GM23338 (cell line): Measurements from ENCODE around the gene KIAA1586. TPM values are rescaled to one million over a fixed set of nuclear protein-coding genes. Genes with fewer than 3 reads are reported as not detected.

Experiments
- ATAC-seq: fragments of 200-7000 bp; cut with Tn5 transposase; 3 replicates; pipeline ENCODE4 v1.9.1; 2020
- DNase-seq: peaks from one replicate; pipeline ENCODE4 v3.0.0-alpha.2; 2015; ENCODE audit warnings: low spot score
- H2AFZ ChIP-seq: fragments of 200-600 bp; sonication (generic); 2 replicates; pipeline ENCODE4 v1.8.0; 2016; ENCODE audit warnings: antibody characterized with exemption, mild to moderate bottlenecking, moderate library complexity
- H3F3A ChIP-seq: fragments of 200-600 bp; sonication (generic); replicated peaks from 2 replicates; pipeline ENCODE4 v1.8.0; 2017; ENCODE audit warnings: antibody characterized with exemption, mixed run types, low read depth
- H3K27ac ChIP-seq: fragments of 200-600 bp; sonication (generic); 2 replicates; pipeline ENCODE4 v1.6.1; 2016; ENCODE audit warnings: low read depth
- H3K27me3 ChIP-seq: fragments of 200-600 bp; sonication (generic); 2 replicates; pipeline ENCODE4 v1.8.0; 2016; ENCODE audit warnings: mild to moderate bottlenecking, mixed run types, moderate library complexity; ENCODE audit not compliant: insufficient read depth
- H3K36me3 ChIP-seq: fragments of 200-600 bp; sonication (generic); 2 replicates; pipeline ENCODE4 v1.8.0; 2016; ENCODE audit warnings: mild to moderate bottlenecking; ENCODE audit not compliant: insufficient read depth
- H3K4me1 ChIP-seq: fragments of 200-600 bp; sonication (generic); 2 replicates; pipeline ENCODE4 v1.8.0; 2016; ENCODE audit warnings: mild to moderate bottlenecking, moderate library complexity; ENCODE audit not compliant: insufficient read depth
- H3K4me2 ChIP-seq: fragments of 200-600 bp; sonication (generic); 2 replicates; pipeline ENCODE4 v1.7.1; 2017; ENCODE audit warnings: mixed run types
- H3K4me3 ChIP-seq: fragments of 200-600 bp; sonication (generic); 2 replicates; pipeline ENCODE4 v1.6.1; 2016; ENCODE audit warnings: mixed run types
- H3K79me2 ChIP-seq: fragments of 200-600 bp; sonication (generic); replicated peaks from 2 replicates; pipeline ENCODE4 v1.8.0; 2017; ENCODE audit warnings: mild to moderate bottlenecking; ENCODE audit not compliant: insufficient read depth
- H3K9me2 ChIP-seq: fragments of 200-600 bp; sonication (generic); 2 replicates; pipeline ENCODE4 v1.8.0; 2017; ENCODE audit not compliant: insufficient read depth
- H4K20me1 ChIP-seq: fragments of 200-600 bp; sonication (generic); replicated peaks from 2 replicates; pipeline ENCODE4 v1.8.0; 2017; ENCODE audit warnings: mild to moderate bottlenecking; ENCODE audit not compliant: insufficient read depth
- H3K27ac Mint-ChIP-seq: 2 replicates; pipeline ENCODE4 v1.8.0; 2020; ENCODE audit warnings: inconsistent platforms, mild to moderate bottlenecking, moderate library complexity, mixed read lengths
- H3K27me3 Mint-ChIP-seq: 3 replicates; pipeline ENCODE4 v1.8.0; 2022; ENCODE audit warnings: low read depth, mild to moderate bottlenecking, moderate library complexity, mixed read lengths, inconsistent platforms; ENCODE audit not compliant: insufficient read depth, poor library complexity
- H3K36me3 Mint-ChIP-seq: 3 replicates; pipeline ENCODE4 v1.8.0; 2021; ENCODE audit warnings: low read depth, mild to moderate bottlenecking, inconsistent platforms, moderate library complexity, mixed read lengths
- H3K4me1 Mint-ChIP-seq: 3 replicates; pipeline ENCODE4 v1.8.0; 2020; ENCODE audit warnings: mild to moderate bottlenecking, inconsistent platforms, mixed read lengths
- H3K4me3 Mint-ChIP-seq: 3 replicates; pipeline ENCODE4 v1.8.0; 2021; ENCODE audit warnings: moderate library complexity, mild to moderate bottlenecking, inconsistent platforms, mixed read lengths
- H3K9me3 Mint-ChIP-seq: 3 replicates; pipeline ENCODE4 v1.8.0; 2020; ENCODE audit warnings: moderate library complexity, mild to moderate bottlenecking, inconsistent platforms, mixed read lengths
- CREB1 ChIP-seq: fragments of 250-450 bp; sonication (Bioruptor Pico); IDR thresholded peaks from 2 replicates; pipeline ENCODE4 v1.5.0; 2020; ENCODE audit warnings: low read depth, mild to moderate bottlenecking, moderate library complexity
- EZH2 ChIP-seq: fragments of 200-600 bp; sonication (generic); IDR thresholded peaks from one replicate; pipeline ENCODE4 v1.8.0; 2017; ENCODE audit warnings: antibody characterized with exemption, mild to moderate bottlenecking, low read depth; ENCODE audit not compliant: unreplicated experiment
- EZH2phosphoT487 ChIP-seq: fragments of 200-600 bp; sonication (generic); IDR thresholded peaks from one replicate; pipeline ENCODE4 v1.8.1; 2018; ENCODE audit warnings: antibody characterized with exemption; ENCODE audit not compliant: unreplicated experiment
- JUNB ChIP-seq: IDR thresholded peaks from one replicate; pipeline ENCODE4 v1.6.1; 2016; ENCODE audit warnings: antibody characterized with exemption; ENCODE audit not compliant: unreplicated experiment
- NANOG ChIP-seq: IDR thresholded peaks from 2 replicates; pipeline ENCODE4 v1.6.1; 2016; ENCODE audit warnings: antibody characterized with exemption, borderline replicate concordance
- POLR2AphosphoS5 ChIP-seq: IDR thresholded peaks from 2 replicates; pipeline ENCODE4 v1.6.1; 2016; ENCODE audit warnings: antibody characterized with exemption, low read depth
- STAT1 ChIP-seq: IDR thresholded peaks from one replicate; pipeline ENCODE4 v1.6.1; 2016; ENCODE audit warnings: antibody characterized with exemption; ENCODE audit not compliant: unreplicated experiment
- ZNF114 ChIP-seq: fragments of 250-450 bp; sonication (Bioruptor Pico); IDR thresholded peaks from 2 replicates; pipeline ENCODE4 v1.5.0; 2020; ENCODE audit warnings: mild to moderate bottlenecking, moderate library complexity
- ZNF331 ChIP-seq: fragments of 250-450 bp; sonication (Bioruptor Pico); IDR thresholded peaks from 2 replicates; pipeline ENCODE4 v1.5.0; 2020; ENCODE audit warnings: low read depth, mild to moderate bottlenecking, moderate library complexity
- polyA plus RNA-seq: library from polyadenylated mRNA; unstranded; fragments of >200 nt; fragmentation: Nextera tagmentation; extraction: Ambion mirVana; gene quantifications from 2 replicates; pipeline ENCODE4 v1.2.1, GENCODE V29; 2016
- total RNA-seq: library from RNA; depleted of rRNA; stranded (reverse); fragments of >200 nt; shearing (Covaris generic); gene quantifications from 2 replicates; pipeline ENCODE4 v1.2.3, GENCODE V29; 2014
- TF ChIP-seq, protein P1 (sequence below): IDR thresholded peaks from 2 replicates; pipeline ENCODE4 v1.6.1; 2016; ENCODE audit warnings: antibody characterized with exemption
- TF ChIP-seq, protein P2 (sequence below): fragments of 250-450 bp; sonication (Bioruptor Pico); IDR thresholded peaks from 2 replicates; pipeline ENCODE4 v1.5.0; 2020; ENCODE audit warnings: mild to moderate bottlenecking, moderate library complexity
- TF ChIP-seq, protein P3 (sequence below): IDR thresholded peaks from one replicate; pipeline ENCODE4 v1.6.1; 2018; ENCODE audit warnings: antibody characterized with exemption; ENCODE audit not compliant: unreplicated experiment
- TF ChIP-seq, protein P4 (sequence below), 2 experiments: fragments of 200-600 bp in 1 of 2; sonication (generic) in 1 of 2; conservative IDR thresholded peaks; 2 replicates each; pipeline versions ENCODE4 v1.5.1 to v1.6.1; 2016 to 2017; ENCODE audit warnings: antibody characterized with exemption in 2 of 2, low read depth in 2 of 2, mild to moderate bottlenecking in 2 of 2, moderate library complexity in 1 of 2

Gene KIAA1586
- total and polyA plus RNA-seq, 2 experiments from 2014 or later = 24.0 to 37.7 TPM

DNA sequence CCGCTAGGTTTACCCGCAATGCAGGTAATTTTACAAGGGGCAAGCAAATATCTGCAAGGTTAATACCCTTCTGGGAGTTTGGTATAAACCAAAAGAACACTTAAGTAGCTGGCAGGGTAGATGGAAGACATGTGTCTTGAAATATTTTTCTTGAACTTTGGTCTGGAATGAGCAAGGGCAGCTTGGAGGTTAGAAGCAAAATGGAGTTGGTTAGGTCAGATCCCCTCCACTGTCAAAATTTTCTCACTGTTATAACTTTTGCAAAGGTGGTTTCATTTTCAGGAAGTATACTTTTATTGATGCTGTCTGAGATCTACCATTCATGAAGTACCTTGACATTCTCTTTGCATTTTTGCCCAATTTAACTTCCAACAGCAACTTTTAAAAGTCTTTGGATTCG lies 13.3 kb upstream of the KIAA1586 start:
- no peak overlapping the region for H3K4me3 ChIP-seq
- no peaks in the 10 kb centered on the region for H3K79me2 ChIP-seq
- no peak overlapping the region for H3K4me2 ChIP-seq
- H3K36me3 ChIP-seq = no peaks in the 10 kb centered on the region
- H3K4me1 Mint-ChIP-seq = peaks cover 20% of the 10 kb centered on the region; the same call in 2 of the 3 replicates
- DNase-seq (no peak), ATAC-seq (no peak)
- no peaks in the 10 kb centered on the region for H3K9me3 Mint-ChIP-seq
- no peaks in the 10 kb centered on the region for H3F3A ChIP-seq
- H4K20me1 ChIP-seq = no peaks in the 10 kb centered on the region
- TF ChIP-seq EZH2 = no peak
- TF ChIP-seq ZNF114 = no peak
- TF ChIP-seq, protein P1, sequence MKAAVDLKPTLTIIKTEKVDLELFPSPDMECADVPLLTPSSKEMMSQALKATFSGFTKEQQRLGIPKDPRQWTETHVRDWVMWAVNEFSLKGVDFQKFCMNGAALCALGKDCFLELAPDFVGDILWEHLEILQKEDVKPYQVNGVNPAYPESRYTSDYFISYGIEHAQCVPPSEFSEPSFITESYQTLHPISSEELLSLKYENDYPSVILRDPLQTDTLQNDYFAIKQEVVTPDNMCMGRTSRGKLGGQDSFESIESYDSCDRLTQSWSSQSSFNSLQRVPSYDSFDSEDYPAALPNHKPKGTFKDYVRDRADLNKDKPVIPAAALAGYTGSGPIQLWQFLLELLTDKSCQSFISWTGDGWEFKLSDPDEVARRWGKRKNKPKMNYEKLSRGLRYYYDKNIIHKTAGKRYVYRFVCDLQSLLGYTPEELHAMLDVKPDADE = no peak
- TF ChIP-seq, protein P2, sequence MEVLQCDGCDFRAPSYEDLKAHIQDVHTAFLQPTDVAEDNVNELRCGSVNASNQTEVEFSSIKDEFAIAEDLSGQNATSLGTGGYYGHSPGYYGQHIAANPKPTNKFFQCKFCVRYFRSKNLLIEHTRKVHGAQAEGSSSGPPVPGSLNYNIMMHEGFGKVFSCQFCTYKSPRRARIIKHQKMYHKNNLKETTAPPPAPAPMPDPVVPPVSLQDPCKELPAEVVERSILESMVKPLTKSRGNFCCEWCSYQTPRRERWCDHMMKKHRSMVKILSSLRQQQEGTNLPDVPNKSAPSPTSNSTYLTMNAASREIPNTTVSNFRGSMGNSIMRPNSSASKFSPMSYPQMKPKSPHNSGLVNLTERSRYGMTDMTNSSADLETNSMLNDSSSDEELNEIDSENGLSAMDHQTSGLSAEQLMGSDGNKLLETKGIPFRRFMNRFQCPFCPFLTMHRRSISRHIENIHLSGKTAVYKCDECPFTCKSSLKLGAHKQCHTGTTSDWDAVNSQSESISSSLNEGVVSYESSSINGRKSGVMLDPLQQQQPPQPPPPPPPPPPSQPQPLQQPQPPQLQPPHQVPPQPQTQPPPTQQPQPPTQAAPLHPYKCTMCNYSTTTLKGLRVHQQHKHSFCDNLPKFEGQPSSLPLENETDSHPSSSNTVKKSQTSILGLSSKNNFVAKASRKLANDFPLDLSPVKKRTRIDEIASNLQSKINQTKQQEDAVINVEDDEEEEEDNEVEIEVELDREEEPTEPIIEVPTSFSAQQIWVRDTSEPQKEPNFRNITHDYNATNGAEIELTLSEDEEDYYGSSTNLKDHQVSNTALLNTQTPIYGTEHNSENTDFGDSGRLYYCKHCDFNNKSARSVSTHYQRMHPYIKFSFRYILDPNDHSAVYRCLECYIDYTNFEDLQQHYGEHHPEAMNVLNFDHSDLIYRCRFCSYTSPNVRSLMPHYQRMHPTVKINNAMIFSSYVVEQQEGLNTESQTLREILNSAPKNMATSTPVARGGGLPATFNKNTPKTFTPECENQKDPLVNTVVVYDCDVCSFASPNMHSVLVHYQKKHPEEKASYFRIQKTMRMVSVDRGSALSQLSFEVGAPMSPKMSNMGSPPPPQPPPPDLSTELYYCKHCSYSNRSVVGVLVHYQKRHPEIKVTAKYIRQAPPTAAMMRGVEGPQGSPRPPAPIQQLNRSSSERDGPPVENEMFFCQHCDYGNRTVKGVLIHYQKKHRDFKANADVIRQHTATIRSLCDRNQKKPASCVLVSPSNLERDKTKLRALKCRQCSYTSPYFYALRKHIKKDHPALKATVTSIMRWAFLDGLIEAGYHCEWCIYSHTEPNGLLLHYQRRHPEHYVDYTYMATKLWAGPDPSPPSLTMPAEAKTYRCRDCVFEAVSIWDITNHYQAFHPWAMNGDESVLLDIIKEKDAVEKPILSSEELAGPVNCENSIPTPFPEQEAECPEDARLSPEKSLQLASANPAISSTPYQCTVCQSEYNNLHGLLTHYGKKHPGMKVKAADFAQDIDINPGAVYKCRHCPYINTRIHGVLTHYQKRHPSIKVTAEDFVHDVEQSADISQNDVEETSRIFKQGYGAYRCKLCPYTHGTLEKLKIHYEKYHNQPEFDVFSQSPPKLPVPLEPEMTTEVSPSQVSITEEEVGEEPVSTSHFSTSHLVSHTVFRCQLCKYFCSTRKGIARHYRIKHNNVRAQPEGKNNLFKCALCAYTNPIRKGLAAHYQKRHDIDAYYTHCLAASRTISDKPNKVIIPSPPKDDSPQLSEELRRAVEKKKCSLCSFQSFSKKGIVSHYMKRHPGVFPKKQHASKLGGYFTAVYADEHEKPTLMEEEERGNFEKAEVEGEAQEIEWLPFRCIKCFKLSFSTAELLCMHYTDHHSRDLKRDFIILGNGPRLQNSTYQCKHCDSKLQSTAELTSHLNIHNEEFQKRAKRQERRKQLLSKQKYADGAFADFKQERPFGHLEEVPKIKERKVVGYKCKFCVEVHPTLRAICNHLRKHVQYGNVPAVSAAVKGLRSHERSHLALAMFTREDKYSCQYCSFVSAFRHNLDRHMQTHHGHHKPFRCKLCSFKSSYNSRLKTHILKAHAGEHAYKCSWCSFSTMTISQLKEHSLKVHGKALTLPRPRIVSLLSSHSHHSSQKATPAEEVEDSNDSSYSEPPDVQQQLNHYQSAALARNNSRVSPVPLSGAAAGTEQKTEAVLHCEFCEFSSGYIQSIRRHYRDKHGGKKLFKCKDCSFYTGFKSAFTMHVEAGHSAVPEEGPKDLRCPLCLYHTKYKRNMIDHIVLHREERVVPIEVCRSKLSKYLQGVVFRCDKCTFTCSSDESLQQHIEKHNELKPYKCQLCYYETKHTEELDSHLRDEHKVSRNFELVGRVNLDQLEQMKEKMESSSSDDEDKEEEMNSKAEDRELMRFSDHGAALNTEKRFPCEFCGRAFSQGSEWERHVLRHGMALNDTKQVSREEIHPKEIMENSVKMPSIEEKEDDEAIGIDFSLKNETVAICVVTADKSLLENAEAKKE = no peak
- no peak for TF ChIP-seq NANOG
- no peak for TF ChIP-seq JUNB
- TF ChIP-seq STAT1 = no peak
- TF ChIP-seq, protein P3, sequence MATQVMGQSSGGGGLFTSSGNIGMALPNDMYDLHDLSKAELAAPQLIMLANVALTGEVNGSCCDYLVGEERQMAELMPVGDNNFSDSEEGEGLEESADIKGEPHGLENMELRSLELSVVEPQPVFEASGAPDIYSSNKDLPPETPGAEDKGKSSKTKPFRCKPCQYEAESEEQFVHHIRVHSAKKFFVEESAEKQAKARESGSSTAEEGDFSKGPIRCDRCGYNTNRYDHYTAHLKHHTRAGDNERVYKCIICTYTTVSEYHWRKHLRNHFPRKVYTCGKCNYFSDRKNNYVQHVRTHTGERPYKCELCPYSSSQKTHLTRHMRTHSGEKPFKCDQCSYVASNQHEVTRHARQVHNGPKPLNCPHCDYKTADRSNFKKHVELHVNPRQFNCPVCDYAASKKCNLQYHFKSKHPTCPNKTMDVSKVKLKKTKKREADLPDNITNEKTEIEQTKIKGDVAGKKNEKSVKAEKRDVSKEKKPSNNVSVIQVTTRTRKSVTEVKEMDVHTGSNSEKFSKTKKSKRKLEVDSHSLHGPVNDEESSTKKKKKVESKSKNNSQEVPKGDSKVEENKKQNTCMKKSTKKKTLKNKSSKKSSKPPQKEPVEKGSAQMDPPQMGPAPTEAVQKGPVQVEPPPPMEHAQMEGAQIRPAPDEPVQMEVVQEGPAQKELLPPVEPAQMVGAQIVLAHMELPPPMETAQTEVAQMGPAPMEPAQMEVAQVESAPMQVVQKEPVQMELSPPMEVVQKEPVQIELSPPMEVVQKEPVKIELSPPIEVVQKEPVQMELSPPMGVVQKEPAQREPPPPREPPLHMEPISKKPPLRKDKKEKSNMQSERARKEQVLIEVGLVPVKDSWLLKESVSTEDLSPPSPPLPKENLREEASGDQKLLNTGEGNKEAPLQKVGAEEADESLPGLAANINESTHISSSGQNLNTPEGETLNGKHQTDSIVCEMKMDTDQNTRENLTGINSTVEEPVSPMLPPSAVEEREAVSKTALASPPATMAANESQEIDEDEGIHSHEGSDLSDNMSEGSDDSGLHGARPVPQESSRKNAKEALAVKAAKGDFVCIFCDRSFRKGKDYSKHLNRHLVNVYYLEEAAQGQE = no peak
- TF ChIP-seq EZH2phosphoT487 = no peak
- no peak for TF ChIP-seq ZNF331 (CRISPR knock-in tag)
- TF ChIP-seq, protein P4, sequence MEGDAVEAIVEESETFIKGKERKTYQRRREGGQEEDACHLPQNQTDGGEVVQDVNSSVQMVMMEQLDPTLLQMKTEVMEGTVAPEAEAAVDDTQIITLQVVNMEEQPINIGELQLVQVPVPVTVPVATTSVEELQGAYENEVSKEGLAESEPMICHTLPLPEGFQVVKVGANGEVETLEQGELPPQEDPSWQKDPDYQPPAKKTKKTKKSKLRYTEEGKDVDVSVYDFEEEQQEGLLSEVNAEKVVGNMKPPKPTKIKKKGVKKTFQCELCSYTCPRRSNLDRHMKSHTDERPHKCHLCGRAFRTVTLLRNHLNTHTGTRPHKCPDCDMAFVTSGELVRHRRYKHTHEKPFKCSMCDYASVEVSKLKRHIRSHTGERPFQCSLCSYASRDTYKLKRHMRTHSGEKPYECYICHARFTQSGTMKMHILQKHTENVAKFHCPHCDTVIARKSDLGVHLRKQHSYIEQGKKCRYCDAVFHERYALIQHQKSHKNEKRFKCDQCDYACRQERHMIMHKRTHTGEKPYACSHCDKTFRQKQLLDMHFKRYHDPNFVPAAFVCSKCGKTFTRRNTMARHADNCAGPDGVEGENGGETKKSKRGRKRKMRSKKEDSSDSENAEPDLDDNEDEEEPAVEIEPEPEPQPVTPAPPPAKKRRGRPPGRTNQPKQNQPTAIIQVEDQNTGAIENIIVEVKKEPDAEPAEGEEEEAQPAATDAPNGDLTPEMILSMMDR (conservative IDR thresholded peaks at IDR 0.05; ENCODE audit: low read depth in 2 of 2) = no peak
- no peak for TF ChIP-seq CREB1 (CRISPR knock-in tag)
- TF ChIP-seq POLR2AphosphoS5 = no peak
- no peak overlapping the region for H2AFZ ChIP-seq
- no peak overlapping the region for H3K27ac Mint-ChIP-seq
- peaks cover 5% of the 10 kb centered on the region for H3K27me3 Mint-ChIP-seq
- H3K36me3 Mint-ChIP-seq = no peaks in the 10 kb centered on the region
- peaks cover 9% of the 10 kb centered on the region; the same call in 1 of the 2 replicates for H3K4me1 ChIP-seq
- H3K9me2 ChIP-seq = no peaks in the 10 kb centered on the region
- no peaks in the 10 kb centered on the region for H3K27me3 ChIP-seq
- H3K4me3 Mint-ChIP-seq = no peak overlapping the region
- no peak overlapping the region for H3K27ac ChIP-seq
